KOPT-K1 (cell line): ENCODE results near the gene ZNF710.
A peak's percentile ranks its signal among the peaks of the same experiment; 100 is the strongest.

Experiments used
- H3K27ac ChIP-seq: fragments of 200-600 bp; sonication (generic); 2 replicates; pipeline ENCODE4 v1.5.1; 2016; ENCODE audit warnings: antibody characterized with exemption, mild to moderate bottlenecking, low read depth, low read length; ENCODE audit not compliant: poor library complexity, severe bottlenecking
- H3K36me3 ChIP-seq: fragments of 200-600 bp; sonication (generic); 2 replicates; pipeline ENCODE4 v1.5.1; 2017; ENCODE audit warnings: antibody characterized with exemption, mild to moderate bottlenecking, low read length, moderate library complexity; ENCODE audit not compliant: insufficient read depth
- H3K9me3 ChIP-seq: fragments of 200-600 bp; sonication (generic); 2 replicates; pipeline ENCODE4 v1.5.1; 2017; ENCODE audit warnings: antibody characterized with exemption, low read length, mild to moderate bottlenecking; ENCODE audit not compliant: insufficient read depth, poor library complexity, severe bottlenecking

The ZNF710 gene

GRCh38 chr15:90080458-90080755 lies 79.3 kb downstream of the ZNF710 start:
- Histone ChIP-seq H3K27ac (no peak overlapping the region), H3K9me3 (no peaks in the 10 kb centered on the region), H3K36me3 (peaks cover 83% of the 10 kb centered on the region)

GRCh38 chr15:90080818-90081393 lies 79.8 kb downstream of the ZNF710 start:
- H3K9me3 ChIP-seq: no peaks in the 10 kb centered on the region
- H3K27ac ChIP-seq: no peak overlapping the region
- peaks cover 83% of the 10 kb centered on the region for H3K36me3 ChIP-seq

- Histone ChIP-seq H3K9me3 (no peaks in the 10 kb centered on the region), H3K36me3 (peaks cover 91% of the 10 kb centered on the region), H3K27ac (no peak overlapping the region)
Measured at GRCh38 chr15:90082140-90082715, 81.1 kb downstream of the ZNF710 start.

GRCh38 chr15:90083419-90083818 lies 82.3 kb downstream of the ZNF710 start:
- Histone ChIP-seq H3K9me3 (no peaks in the 10 kb centered on the region), H3K27ac (no peak overlapping the region), H3K36me3 (peaks cover 95% of the 10 kb centered on the region)

GRCh38 chr15:90083954-90084607 lies 83.0 kb downstream of the ZNF710 start:
- H3K27ac ChIP-seq: no peak overlapping the region
- H3K9me3 ChIP-seq: no peaks in the 10 kb centered on the region
- H3K36me3 ChIP-seq: peaks cover 95% of the 10 kb centered on the region

- peaks cover 95% of the 10 kb centered on the region for H3K36me3 ChIP-seq
- H3K27ac ChIP-seq: no peak overlapping the region
- no peaks in the 10 kb centered on the region for H3K9me3 ChIP-seq
Measured at GRCh38 chr15:90084876-90085423, 83.8 kb downstream of the ZNF710 start.

- Histone ChIP-seq H3K36me3 (peaks cover 95% of the 10 kb centered on the region), H3K9me3 (no peaks in the 10 kb centered on the region), H3K27ac (no peak overlapping the region)
Measured at GRCh38 chr15:90085565-90085964, 84.4 kb downstream of the ZNF710 start.

GRCh38 chr15:90086868-90087268 lies 85.7 kb downstream of the ZNF710 start:
- H3K27ac ChIP-seq: no peak overlapping the region

GRCh38 chr15:90087454-90088154 lies 86.5 kb downstream of the ZNF710 start:
- H3K27ac ChIP-seq: no peak overlapping the region
- no peaks in the 10 kb centered on the region for H3K9me3 ChIP-seq
- peaks cover 92% of the 10 kb centered on the region for H3K36me3 ChIP-seq

More at GRCh38 chr15:90086868-90087268, 85.7 kb downstream of the ZNF710 start:
- Histone ChIP-seq H3K9me3 (no peaks in the 10 kb centered on the region), H3K36me3 (peaks cover 95% of the 10 kb centered on the region)

- no peak overlapping the region for H3K27ac ChIP-seq
- H3K36me3 ChIP-seq: peaks cover 77% of the 10 kb centered on the region
- no peaks in the 10 kb centered on the region for H3K9me3 ChIP-seq
Measured at GRCh38 chr15:90090226-90090848, 89.2 kb downstream of the ZNF710 start.

GRCh38 chr15:90091156-90091931 lies 90.2 kb downstream of the ZNF710 start:
- Histone ChIP-seq H3K9me3 (no peaks in the 10 kb centered on the region), H3K27ac (no peak overlapping the region), H3K36me3 (peaks cover 67% of the 10 kb centered on the region)

GRCh38 chr15:90095521-90095959 lies 94.4 kb downstream of the ZNF710 start:
- peak overlapping the region; percentile 54 for H3K27ac ChIP-seq

GRCh38 chr15:90097475-90097874 lies 96.4 kb downstream of the ZNF710 start:
- Histone ChIP-seq H3K36me3 (peaks cover 12% of the 10 kb centered on the region), H3K9me3 (no peaks in the 10 kb centered on the region), H3K27ac (peak overlapping the region; percentile 94)

More at GRCh38 chr15:90095521-90095959, 94.4 kb downstream of the ZNF710 start:
- no peaks in the 10 kb centered on the region for H3K9me3 ChIP-seq
- H3K36me3 ChIP-seq: peaks cover 25% of the 10 kb centered on the region
